Measurements from ENCODE around the gene BCL2L1. TPM values are rescaled to one million over a fixed set of nuclear protein-coding genes. Genes with fewer than 3 reads are reported as not detected.

BCL2L1 gene
- polyA plus RNA-seq (125 and 134 TPM in 2 replicates), polyA minus RNA-seq (140 and 152 TPM in 2 replicates)

- H3K9ac ChIP-seq (ENCODE audit: low read length) = peak within 1 kb of the TSS; percentile 99
- H3K79me2 ChIP-seq (replicated peaks; ENCODE audit: insufficient read depth, low read length) = peaks cover 53% of the 10 kb centered on the region
- no peaks in the 10 kb centered on the region for H3F3A ChIP-seq (ENCODE audit: insufficient read depth, low read length, poor library complexity, severe bottlenecking)
- TF ChIP-seq EP300 (conservative IDR thresholded peaks at IDR 0.05; ENCODE audit: poor library complexity, severe bottlenecking) = no peak
- TF ChIP-seq MXI1 (conservative IDR thresholded peaks at IDR 0.05; ENCODE audit: poor library complexity, severe bottlenecking) = no peak
- peak; percentile 71 for TF ChIP-seq POLR2AphosphoS5 (IDR thresholded peaks at IDR 0.05)
- TF ChIP-seq EZH2 (IDR thresholded peaks at IDR 0.05; ENCODE audit: borderline replicate concordance, insufficient read depth, low read length, poor library complexity, severe bottlenecking) = no peak
- TF ChIP-seq TAF1 (IDR thresholded peaks at IDR 0.05; ENCODE audit: low read depth) = peak; percentile 93
- peak; percentile 47 for TF ChIP-seq RAD21 (conservative IDR thresholded peaks at IDR 0.05)
- TF ChIP-seq SMC3 (conservative IDR thresholded peaks at IDR 0.05; ENCODE audit: poor library complexity) = peak; percentile 49
- TF ChIP-seq, protein P1, sequence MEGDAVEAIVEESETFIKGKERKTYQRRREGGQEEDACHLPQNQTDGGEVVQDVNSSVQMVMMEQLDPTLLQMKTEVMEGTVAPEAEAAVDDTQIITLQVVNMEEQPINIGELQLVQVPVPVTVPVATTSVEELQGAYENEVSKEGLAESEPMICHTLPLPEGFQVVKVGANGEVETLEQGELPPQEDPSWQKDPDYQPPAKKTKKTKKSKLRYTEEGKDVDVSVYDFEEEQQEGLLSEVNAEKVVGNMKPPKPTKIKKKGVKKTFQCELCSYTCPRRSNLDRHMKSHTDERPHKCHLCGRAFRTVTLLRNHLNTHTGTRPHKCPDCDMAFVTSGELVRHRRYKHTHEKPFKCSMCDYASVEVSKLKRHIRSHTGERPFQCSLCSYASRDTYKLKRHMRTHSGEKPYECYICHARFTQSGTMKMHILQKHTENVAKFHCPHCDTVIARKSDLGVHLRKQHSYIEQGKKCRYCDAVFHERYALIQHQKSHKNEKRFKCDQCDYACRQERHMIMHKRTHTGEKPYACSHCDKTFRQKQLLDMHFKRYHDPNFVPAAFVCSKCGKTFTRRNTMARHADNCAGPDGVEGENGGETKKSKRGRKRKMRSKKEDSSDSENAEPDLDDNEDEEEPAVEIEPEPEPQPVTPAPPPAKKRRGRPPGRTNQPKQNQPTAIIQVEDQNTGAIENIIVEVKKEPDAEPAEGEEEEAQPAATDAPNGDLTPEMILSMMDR (IDR thresholded peaks at IDR 0.05; ENCODE audit: poor library complexity, severe bottlenecking) = peak; percentile 84
- TF ChIP-seq, protein P2, sequence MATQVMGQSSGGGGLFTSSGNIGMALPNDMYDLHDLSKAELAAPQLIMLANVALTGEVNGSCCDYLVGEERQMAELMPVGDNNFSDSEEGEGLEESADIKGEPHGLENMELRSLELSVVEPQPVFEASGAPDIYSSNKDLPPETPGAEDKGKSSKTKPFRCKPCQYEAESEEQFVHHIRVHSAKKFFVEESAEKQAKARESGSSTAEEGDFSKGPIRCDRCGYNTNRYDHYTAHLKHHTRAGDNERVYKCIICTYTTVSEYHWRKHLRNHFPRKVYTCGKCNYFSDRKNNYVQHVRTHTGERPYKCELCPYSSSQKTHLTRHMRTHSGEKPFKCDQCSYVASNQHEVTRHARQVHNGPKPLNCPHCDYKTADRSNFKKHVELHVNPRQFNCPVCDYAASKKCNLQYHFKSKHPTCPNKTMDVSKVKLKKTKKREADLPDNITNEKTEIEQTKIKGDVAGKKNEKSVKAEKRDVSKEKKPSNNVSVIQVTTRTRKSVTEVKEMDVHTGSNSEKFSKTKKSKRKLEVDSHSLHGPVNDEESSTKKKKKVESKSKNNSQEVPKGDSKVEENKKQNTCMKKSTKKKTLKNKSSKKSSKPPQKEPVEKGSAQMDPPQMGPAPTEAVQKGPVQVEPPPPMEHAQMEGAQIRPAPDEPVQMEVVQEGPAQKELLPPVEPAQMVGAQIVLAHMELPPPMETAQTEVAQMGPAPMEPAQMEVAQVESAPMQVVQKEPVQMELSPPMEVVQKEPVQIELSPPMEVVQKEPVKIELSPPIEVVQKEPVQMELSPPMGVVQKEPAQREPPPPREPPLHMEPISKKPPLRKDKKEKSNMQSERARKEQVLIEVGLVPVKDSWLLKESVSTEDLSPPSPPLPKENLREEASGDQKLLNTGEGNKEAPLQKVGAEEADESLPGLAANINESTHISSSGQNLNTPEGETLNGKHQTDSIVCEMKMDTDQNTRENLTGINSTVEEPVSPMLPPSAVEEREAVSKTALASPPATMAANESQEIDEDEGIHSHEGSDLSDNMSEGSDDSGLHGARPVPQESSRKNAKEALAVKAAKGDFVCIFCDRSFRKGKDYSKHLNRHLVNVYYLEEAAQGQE (IDR thresholded peaks at IDR 0.05; ENCODE audit: borderline replicate concordance) = peak; percentile 60
- peak within 1 kb of the TSS; percentile 74 for H2AFZ ChIP-seq (ENCODE audit: low read depth, low read length)
- H3K36me3 ChIP-seq (ENCODE audit: insufficient read depth, low read length) = no peaks in the 10 kb centered on the region
- H3K27me3 ChIP-seq (ENCODE audit: insufficient read depth, low read depth, low read length) = no peaks in the 10 kb centered on the region
- H4K20me1 ChIP-seq (ENCODE audit: insufficient read depth) = no peaks in the 10 kb centered on the region
- no peaks in the 10 kb centered on the region for H3K9me2 ChIP-seq (ENCODE audit: insufficient read depth, low read length)
- H3K4me3 ChIP-seq (ENCODE audit: low read length) = peak within 1 kb of the TSS; percentile 73
- peak within 1 kb of the TSS; percentile 99 for H3K4me2 ChIP-seq (ENCODE audit: low read length)
- H3K9me3 ChIP-seq (ENCODE audit: low read length) = no peaks in the 10 kb centered on the region
- H3K27ac ChIP-seq (ENCODE audit: low read length) = peak within 1 kb of the TSS; percentile 100
Observed at GRCh38 chr20:31722257-31723068, at the start of gene BCL2L1. Gene BCL2L1, minus strand, starts transcription at chr20:31722868. Its CDS starts 650 bp downstream, at chr20:31722218.

DNA sequence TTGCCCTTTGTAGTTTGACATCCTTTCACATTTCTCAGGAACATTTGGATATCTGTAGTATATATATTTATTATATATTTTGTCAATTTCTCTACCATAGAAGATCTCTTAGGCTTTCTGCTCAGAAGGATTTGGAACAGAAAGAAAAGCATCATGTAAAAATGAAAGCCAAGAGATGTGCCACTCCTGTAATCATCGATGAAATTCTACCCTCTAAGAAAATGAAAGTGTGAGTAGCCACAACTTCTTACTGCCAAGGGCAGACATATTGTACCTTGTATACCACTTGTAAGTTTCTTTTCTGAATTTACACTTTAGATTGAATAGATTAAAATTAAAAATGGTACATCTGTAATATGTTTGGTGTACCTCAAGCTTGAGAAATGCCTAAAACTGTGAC, 47.6 kb upstream of the BCL2L1 start:
- H3K9me2 ChIP-seq (ENCODE audit: insufficient read depth, low read length) = no peaks in the 10 kb centered on the region
- no peaks in the 10 kb centered on the region for H3K79me2 ChIP-seq (replicated peaks; ENCODE audit: insufficient read depth, low read length)
- H3K27me3 ChIP-seq (ENCODE audit: insufficient read depth, low read depth, low read length) = no peaks in the 10 kb centered on the region
- H3K27ac ChIP-seq (ENCODE audit: low read length) = no peak overlapping the region
- no peak overlapping the region for H3K4me3 ChIP-seq (ENCODE audit: low read length)
- H3K4me2 ChIP-seq (ENCODE audit: low read length) = no peak overlapping the region
- H3K9me3 ChIP-seq (ENCODE audit: low read length) = no peaks in the 10 kb centered on the region
- H2AFZ ChIP-seq (ENCODE audit: low read depth, low read length) = no peak overlapping the region
- no peaks in the 10 kb centered on the region for H3F3A ChIP-seq (ENCODE audit: insufficient read depth, low read length, poor library complexity, severe bottlenecking)
- TF ChIP-seq SMC3 (conservative IDR thresholded peaks at IDR 0.05; ENCODE audit: poor library complexity) (no peak), MXI1 (conservative IDR thresholded peaks at IDR 0.05; ENCODE audit: poor library complexity, severe bottlenecking) (no peak), RAD21 (conservative IDR thresholded peaks at IDR 0.05) (no peak), EZH2 (IDR thresholded peaks at IDR 0.05; ENCODE audit: borderline replicate concordance, insufficient read depth, low read length, poor library complexity, severe bottlenecking) (no peak), POLR2AphosphoS5 (IDR thresholded peaks at IDR 0.05) (no peak), EP300 (conservative IDR thresholded peaks at IDR 0.05; ENCODE audit: poor library complexity, severe bottlenecking) (no peak), TAF1 (IDR thresholded peaks at IDR 0.05; ENCODE audit: low read depth) (no peak)
- TF ChIP-seq, protein P2 (IDR thresholded peaks at IDR 0.05; ENCODE audit: borderline replicate concordance) = no peak
- TF ChIP-seq, protein P1 (IDR thresholded peaks at IDR 0.05; ENCODE audit: poor library complexity, severe bottlenecking) = no peak
- no peak overlapping the region for H3K9ac ChIP-seq (ENCODE audit: low read length)
- H4K20me1 ChIP-seq (ENCODE audit: insufficient read depth) = no peaks in the 10 kb centered on the region
- H3K36me3 ChIP-seq (ENCODE audit: insufficient read depth, low read length) = no peaks in the 10 kb centered on the region
